Measurements from ENCODE around the gene CCNT1. TPM values are rescaled to one million over a fixed set of nuclear protein-coding genes. Genes with fewer than 3 reads are reported as not detected.
"Not testable (repeated sequence)": the region's sequence is repeated elsewhere in the genome, so short reads cannot be mapped to it uniquely, and the experiment has no call there.

Gene CCNT1
- polyA plus RNA-seq, 3 donors from 2014 or later, result 5.5 to 27.1 (median 9.6) TPM

GRCh38 chr12:48719002-48719401, 2.5 kb upstream of the CCNT1 start:
- not testable (repeated sequence) for DNase-seq, H3K4me3 Mint-ChIP-seq
- peaks cover 6 to 14% (median 8%) of the 10 kb centered on the region in 3 donors for H3K36me3 Mint-ChIP-seq
- H3K27ac Mint-ChIP-seq, result peak overlapping the region in 3 of 6 donors; percentile 8 to 74 (median 71)
- H3K9me3 Mint-ChIP-seq, result peaks cover 9 to 21% (median 11%) of the 10 kb centered on the region in 6 donors
- H3K4me1 Mint-ChIP-seq, result peaks cover 35% of the 10 kb centered on the region in 2 donors
- H3K27me3 Mint-ChIP-seq (ENCODE audit: low read depth in 3 of 3), result peaks cover 13 to 24% (median 22%) of the 10 kb centered on the region in 3 donors

DNA sequence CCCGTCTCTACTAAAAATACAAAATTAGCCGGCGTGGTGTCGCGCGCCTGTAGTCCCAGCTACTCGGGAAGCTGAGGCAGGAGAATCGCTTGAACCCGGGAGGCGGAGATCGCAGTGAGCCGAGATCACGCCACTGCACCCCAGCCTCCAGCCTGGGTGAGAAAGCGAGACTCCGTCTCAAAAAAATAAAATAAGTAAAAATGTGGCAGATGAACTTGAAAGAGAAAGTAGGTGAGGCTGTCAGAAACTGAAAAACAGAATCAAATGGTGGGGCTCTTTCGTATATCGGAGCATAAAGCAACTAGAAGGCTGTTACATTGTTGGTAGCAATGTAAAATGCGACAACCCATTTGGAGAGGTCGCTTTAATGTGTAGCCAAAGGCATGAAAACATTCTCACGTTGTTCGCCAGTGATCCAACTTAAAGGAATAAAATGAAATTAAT, 767 bp upstream of the CCNT1 start:
- Mint-ChIP-seq H3K27ac (peak overlapping the region; percentile 97 to 100 (median 99)), H3K4me1 (peaks cover 44 to 48% of the 10 kb centered on the region in 2 donors), H3K27me3 (ENCODE audit: low read depth in 3 of 3) (peaks cover 13 to 22% (median 22%) of the 10 kb centered on the region in 3 donors), H3K4me3 (peak overlapping the region; percentile 90 to 96 (median 95)), H3K9me3 (peaks cover 9 to 21% (median 11%) of the 10 kb centered on the region in 6 donors), H3K36me3 (peaks cover 14 to 24% (median 17%) of the 10 kb centered on the region in 3 donors)
- DNase-seq, result no peak

GRCh38 chr12:48716168-48716492, 377 bp downstream of the CCNT1 start:
- Mint-ChIP-seq H3K27me3 (ENCODE audit: low read depth in 3 of 3) (peaks cover 11 to 22% (median 22%) of the 10 kb centered on the region in 3 donors), H3K4me1 (peaks cover 47 to 54% of the 10 kb centered on the region in 2 donors), H3K36me3 (peaks cover 14 to 24% (median 16%) of the 10 kb centered on the region in 3 donors)

DNA sequence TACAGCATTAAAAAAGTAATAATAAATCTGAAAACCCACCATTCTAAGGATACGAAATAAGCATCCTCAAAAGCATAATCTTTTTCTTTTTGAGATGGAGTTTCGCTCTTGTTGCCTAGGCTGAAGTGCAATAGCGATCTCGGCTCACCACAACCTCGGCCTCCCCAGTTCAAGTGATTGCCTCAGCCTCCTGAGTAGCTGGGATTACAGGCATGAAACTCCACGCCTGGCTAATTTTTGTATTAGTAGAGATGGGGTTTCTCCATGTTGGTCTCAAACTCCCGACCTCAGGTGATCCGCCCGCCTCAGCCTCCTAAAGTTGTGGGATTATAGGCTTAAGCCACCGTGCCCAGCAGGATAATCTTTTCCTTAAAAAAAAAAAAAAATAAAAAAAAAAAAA, 4.3 kb downstream of the CCNT1 start:
- peaks cover 9 to 16% (median 15%) of the 10 kb centered on the region in 3 donors for H3K27me3 Mint-ChIP-seq (ENCODE audit: low read depth in 3 of 3)
- DNase-seq, result no peak
- peaks cover 61 to 78% of the 10 kb centered on the region in 2 donors for H3K4me1 Mint-ChIP-seq
- H3K9me3 Mint-ChIP-seq, result no peaks in the 10 kb centered on the region
- H3K27ac Mint-ChIP-seq, result peak overlapping the region in 1 of 6 donors; percentile 51
- no peak overlapping the region for H3K4me3 Mint-ChIP-seq
- H3K36me3 Mint-ChIP-seq, result peaks cover 8 to 21% (median 10%) of the 10 kb centered on the region in 3 donors

More at GRCh38 chr12:48716168-48716492, 377 bp downstream of the CCNT1 start:
- H3K4me3 Mint-ChIP-seq, result peak overlapping the region; percentile 90 to 96 (median 95)
- peaks cover 8 to 19% (median 10%) of the 10 kb centered on the region in 6 donors for H3K9me3 Mint-ChIP-seq
- DNase-seq, result peak in 1 of 3 donors; percentile 10
- peak overlapping the region; percentile 97 to 100 (median 99) for H3K27ac Mint-ChIP-seq

DNA sequence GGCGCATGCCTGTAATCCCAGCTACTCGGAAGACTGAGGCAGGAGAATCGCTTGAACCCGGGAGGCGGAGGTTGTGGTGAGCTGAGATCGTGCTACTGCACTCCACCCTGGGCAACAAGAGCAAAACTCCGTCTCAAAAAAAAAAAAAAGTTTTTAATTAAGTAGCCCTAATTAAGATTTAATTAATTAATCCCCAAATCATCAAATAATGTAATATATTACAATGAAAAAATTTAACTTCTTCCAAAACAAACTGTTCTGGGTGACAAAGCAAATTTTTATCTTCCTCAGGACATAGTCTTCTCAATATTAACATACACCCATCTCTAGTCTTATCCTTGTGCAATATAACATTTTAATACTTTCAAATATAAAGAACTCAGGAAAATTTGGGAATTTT, 17.7 kb downstream of the CCNT1 start:
- Mint-ChIP-seq H3K4me1 (peaks cover 7 to 19% of the 10 kb centered on the region in 2 donors), H3K36me3 (peaks cover 10 to 35% (median 29%) of the 10 kb centered on the region in 3 donors)
- DNase-seq; H3K27me3 Mint-ChIP-seq (ENCODE audit: low read depth in 3 of 3); H3K27ac Mint-ChIP-seq; H3K4me3 Mint-ChIP-seq; H3K9me3 Mint-ChIP-seq: not testable (repeated sequence)

- Mint-ChIP-seq H3K4me1 (peaks cover 7 to 23% of the 10 kb centered on the region in 2 donors), H3K9me3 (no peaks in the 10 kb centered on the region), H3K27me3 (ENCODE audit: low read depth in 3 of 3) (peaks cover 0 to 8% (median 2%) of the 10 kb centered on the region in 3 donors), H3K4me3 (no peak overlapping the region), H3K36me3 (peaks cover 20 to 53% (median 38%) of the 10 kb centered on the region in 3 donors), H3K27ac (peak overlapping the region in 1 of 6 donors; percentile 39)
- DNase-seq, result no peak
These were observed 19.9 kb downstream of the CCNT1 start for GRCh38 chr12:48696626-48697025.

GRCh38 chr12:48695859-48696258, 20.6 kb downstream of the CCNT1 start:
- no peak for DNase-seq
- peaks cover 20 to 58% (median 38%) of the 10 kb centered on the region in 3 donors for H3K36me3 Mint-ChIP-seq
- H3K27ac Mint-ChIP-seq, result peak overlapping the region in 1 of 6 donors; percentile 80
- H3K9me3 Mint-ChIP-seq, result no peaks in the 10 kb centered on the region
- H3K27me3 Mint-ChIP-seq (ENCODE audit: low read depth in 3 of 3), result peaks cover 0 to 10% (median 0%) of the 10 kb centered on the region in 3 donors
- H3K4me1 Mint-ChIP-seq, result peaks cover 6 to 27% of the 10 kb centered on the region in 2 donors
- H3K4me3 Mint-ChIP-seq, result no peak overlapping the region

DNA sequence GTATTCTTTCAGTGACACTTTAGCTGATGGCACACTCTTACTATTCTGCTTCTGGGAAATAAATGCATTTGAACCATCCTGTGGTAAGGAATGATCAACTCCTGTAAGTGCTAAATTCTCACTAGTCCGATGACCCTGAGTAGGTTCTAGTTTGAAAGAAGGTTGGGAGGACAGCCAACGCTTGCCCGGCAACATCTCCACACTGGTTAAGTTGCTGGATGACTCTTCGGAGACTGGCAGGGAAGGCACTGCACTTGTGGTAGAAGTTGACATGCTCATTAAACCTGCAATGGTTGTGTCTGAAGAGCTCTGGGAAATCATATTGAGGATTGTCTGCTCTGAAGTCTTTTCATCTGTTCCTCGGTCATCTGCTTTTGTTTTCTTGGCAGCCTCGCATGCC, 22.5 kb downstream of the CCNT1 start:
- no peak overlapping the region for H3K27ac Mint-ChIP-seq
- peaks cover 15 to 49% (median 28%) of the 10 kb centered on the region in 3 donors for H3K36me3 Mint-ChIP-seq
- peaks cover 2 to 18% of the 10 kb centered on the region in 2 donors for H3K4me1 Mint-ChIP-seq
- DNase-seq, result no peak
- H3K27me3 Mint-ChIP-seq (ENCODE audit: low read depth in 3 of 3), result peaks cover 0 to 11% (median 0%) of the 10 kb centered on the region in 3 donors
- H3K4me3 Mint-ChIP-seq, result no peak overlapping the region
- no peaks in the 10 kb centered on the region for H3K9me3 Mint-ChIP-seq

- Mint-ChIP-seq H3K4me1 (peaks cover 2 to 21% of the 10 kb centered on the region in 2 donors), H3K27me3 (ENCODE audit: low read depth in 3 of 3) (peaks cover 0 to 11% (median 0%) of the 10 kb centered on the region in 3 donors), H3K36me3 (peaks cover 17 to 51% (median 28%) of the 10 kb centered on the region in 3 donors), H3K4me3 (no peak overlapping the region), H3K9me3 (no peaks in the 10 kb centered on the region), H3K27ac (no peak overlapping the region)
- DNase-seq, result no peak
These were observed 22.9 kb downstream of the CCNT1 start for GRCh38 chr12:48693572-48693971.

DNA sequence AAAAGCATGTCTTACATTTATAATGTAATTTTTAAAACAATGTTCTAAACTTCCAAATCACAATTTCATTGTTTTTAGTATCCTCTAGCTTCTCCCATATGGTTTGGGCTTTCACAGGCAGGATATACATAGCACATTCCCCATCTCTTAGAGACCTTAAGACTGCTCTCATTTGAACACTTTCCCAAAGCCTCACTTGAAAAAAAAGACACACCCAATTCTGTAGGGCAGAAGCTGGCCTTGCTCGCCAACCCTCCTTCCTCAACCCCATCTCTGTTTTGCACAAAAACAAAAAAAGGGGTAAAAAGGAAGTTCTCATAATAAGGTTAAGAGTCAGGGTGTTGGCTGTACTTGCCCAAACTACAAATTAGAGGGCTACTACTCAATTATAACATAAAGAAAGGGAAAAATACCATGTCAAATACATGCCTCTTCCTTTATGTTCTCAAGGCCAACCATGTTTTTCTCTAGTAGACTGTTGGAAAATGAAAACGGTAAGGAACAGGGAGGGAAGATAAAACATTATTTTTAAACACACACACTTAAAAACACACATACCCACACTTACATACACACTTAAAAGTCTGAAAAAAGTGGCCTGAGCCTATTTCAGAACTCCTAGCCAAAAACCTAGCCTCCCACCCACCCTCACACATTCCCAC, 24.6 kb downstream of the CCNT1 start:
- H3K4me3 Mint-ChIP-seq, result no peak overlapping the region
- H3K4me1 Mint-ChIP-seq, result peaks cover 2 to 23% of the 10 kb centered on the region in 2 donors
- no peak for DNase-seq
- H3K27me3 Mint-ChIP-seq (ENCODE audit: low read depth in 3 of 3), result peaks cover 0 to 11% (median 0%) of the 10 kb centered on the region in 3 donors
- H3K9me3 Mint-ChIP-seq, result no peaks in the 10 kb centered on the region
- H3K27ac Mint-ChIP-seq, result no peak overlapping the region
- peaks cover 20 to 53% (median 31%) of the 10 kb centered on the region in 3 donors for H3K36me3 Mint-ChIP-seq

DNA sequence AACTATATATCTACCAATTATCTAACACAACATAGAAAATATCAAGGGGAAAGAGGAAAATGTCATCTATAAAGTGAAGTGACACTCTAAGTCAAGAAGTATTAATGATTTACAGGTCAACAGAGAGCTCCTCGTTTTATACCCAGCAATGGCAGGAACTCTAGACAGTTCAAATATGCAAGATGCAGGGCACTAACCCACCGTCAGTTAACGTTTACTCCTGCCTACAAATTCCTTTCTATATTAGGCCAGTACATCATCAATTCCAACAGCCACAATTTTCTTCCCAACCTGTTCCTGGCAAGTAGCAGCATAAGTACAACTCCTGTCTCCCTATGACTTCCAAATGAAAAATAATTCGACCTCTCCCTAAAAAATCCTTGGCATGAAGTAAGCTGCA, 25.5 kb downstream of the CCNT1 start:
- Mint-ChIP-seq H3K4me3 (no peak overlapping the region), H3K36me3 (peaks cover 20 to 50% (median 31%) of the 10 kb centered on the region in 3 donors), H3K9me3 (no peaks in the 10 kb centered on the region), H3K27ac (peak overlapping the region in 2 of 6 donors; percentile 2 to 8), H3K4me1 (peaks cover 2 to 23% of the 10 kb centered on the region in 2 donors), H3K27me3 (ENCODE audit: low read depth in 3 of 3) (peaks cover 0 to 11% (median 3%) of the 10 kb centered on the region in 3 donors)
- no peak for DNase-seq

DNA sequence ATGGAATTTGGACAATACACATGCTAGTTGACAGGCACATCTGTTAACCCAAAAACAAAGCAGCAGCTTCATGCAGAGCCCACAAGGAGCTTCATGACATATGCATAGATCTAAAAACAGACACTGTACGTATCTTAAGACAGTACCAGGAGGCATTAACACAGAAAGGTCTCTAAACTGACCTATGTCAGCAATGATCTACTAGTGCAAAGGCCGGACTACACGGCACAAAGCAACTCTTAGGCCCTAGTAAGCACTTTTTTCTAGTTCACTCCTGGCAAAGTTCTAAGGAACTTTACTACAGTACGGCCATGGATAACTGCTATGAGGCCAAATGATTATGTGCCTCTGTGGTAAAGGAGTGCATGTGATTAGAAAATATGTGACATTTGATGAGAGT, 26.1 kb downstream of the CCNT1 start:
- Mint-ChIP-seq H3K4me3 (no peak overlapping the region), H3K27ac (peak overlapping the region in 1 of 6 donors; percentile 19), H3K9me3 (no peaks in the 10 kb centered on the region), H3K36me3 (peaks cover 20 to 45% (median 25%) of the 10 kb centered on the region in 3 donors), H3K4me1 (peaks cover 0 to 23% of the 10 kb centered on the region in 2 donors), H3K27me3 (ENCODE audit: low read depth in 3 of 3) (peaks cover 0 to 11% (median 4%) of the 10 kb centered on the region in 3 donors)
- DNase-seq, result no peak

- H3K4me3 Mint-ChIP-seq, result no peak overlapping the region
- no peaks in the 10 kb centered on the region for H3K9me3 Mint-ChIP-seq
- H3K27ac Mint-ChIP-seq, result peak overlapping the region in 4 of 6 donors; percentile 7 to 58 (median 30)
- no peak for DNase-seq
- H3K4me1 Mint-ChIP-seq, result peaks cover 0 to 23% of the 10 kb centered on the region in 2 donors
- H3K27me3 Mint-ChIP-seq (ENCODE audit: low read depth in 3 of 3), result peaks cover 0 to 11% (median 4%) of the 10 kb centered on the region in 3 donors
- peaks cover 17 to 35% (median 18%) of the 10 kb centered on the region in 3 donors for H3K36me3 Mint-ChIP-seq
These were observed 27.7 kb downstream of the CCNT1 start for GRCh38 chr12:48688836-48689235.

- peaks cover 7 to 24% (median 8%) of the 10 kb centered on the region in 3 donors for H3K36me3 Mint-ChIP-seq
- no peak for DNase-seq
- peaks cover 2 to 23% of the 10 kb centered on the region in 2 donors for H3K4me1 Mint-ChIP-seq
- H3K9me3 Mint-ChIP-seq, result no peaks in the 10 kb centered on the region
- no peak overlapping the region for H3K4me3 Mint-ChIP-seq
- peaks cover 0 to 6% (median 4%) of the 10 kb centered on the region in 3 donors for H3K27me3 Mint-ChIP-seq (ENCODE audit: low read depth in 3 of 3)
- peak overlapping the region in 1 of 6 donors; percentile 11 for H3K27ac Mint-ChIP-seq
These were observed 28.9 kb downstream of the CCNT1 start for GRCh38 chr12:48687592-48687991.
